Stimulated activated naive CD8-positive, alpha-beta T cell treated with anti-CD3 and anti-CD28 coated beads, Interleukin-15, Interleukin-2, amounts not matched to agents 100 U/mL and 50 U/mL, for 24 hours (primary cell): Measurements from ENCODE around the gene LSM6.

Experiments used
- ATAC-seq: fragments of 150-1000 bp; cut with Tn5 transposase; one replicate; pipeline ENCODE4 v1.10.0; 2021
- DNase-seq: peaks from one replicate; pipeline ENCODE4 v3.0.0; 2021

The LSM6 gene

DNA sequence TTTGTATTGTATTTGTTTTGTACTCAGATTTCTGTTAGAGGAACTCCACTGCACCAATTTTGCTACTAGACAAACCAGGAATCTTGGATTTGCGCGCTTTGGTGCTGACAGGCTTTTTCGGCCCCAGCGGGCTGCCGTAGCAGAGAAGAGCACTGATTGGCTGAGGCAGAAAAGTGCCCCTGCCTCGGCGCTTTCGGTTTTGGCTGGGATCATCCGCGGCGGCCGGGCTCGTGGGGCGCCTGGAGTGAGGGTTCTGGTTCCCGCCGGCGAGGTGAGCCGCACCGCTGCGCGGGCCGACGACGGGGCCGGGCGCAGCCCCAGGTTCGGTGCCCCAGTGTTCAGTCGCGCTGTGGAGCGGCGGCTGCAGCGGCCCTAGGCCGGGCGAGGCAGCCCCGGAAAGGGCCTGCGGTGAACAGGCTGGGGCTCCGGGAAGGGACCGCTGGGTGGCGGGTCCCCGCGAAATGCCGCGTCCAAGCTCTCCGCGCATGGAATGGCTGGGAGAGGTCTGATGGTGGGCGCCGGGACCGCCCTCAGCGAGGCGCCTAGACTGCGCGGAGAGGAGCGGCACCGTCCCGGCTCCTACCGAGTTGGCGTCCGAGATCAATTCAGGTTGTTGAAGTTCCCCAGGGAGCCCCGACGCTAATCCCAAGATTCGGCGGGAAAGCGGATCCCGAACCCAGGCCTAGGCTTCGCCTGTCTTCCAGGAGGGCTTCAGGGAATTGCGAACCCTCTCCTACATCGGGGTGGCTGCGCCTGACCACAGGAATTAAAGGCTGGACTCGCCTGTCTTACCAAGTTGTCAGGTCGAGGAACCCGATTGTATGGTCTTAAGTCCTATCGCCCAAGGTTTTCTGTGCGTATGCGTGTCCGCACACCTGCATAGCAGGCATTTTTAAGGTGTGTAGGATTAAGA is at the start of gene LSM6:
Gene LSM6 (plus strand): TSS at position 178 of the 913 bp plus-strand sequence. CDS start 7,204 bp downstream, outside the sequence.
- ATAC-seq (peak; percentile 89), DNase-seq (peak; percentile 86)

- ATAC-seq, result peak; percentile 100
- DNase-seq, result peak; percentile 59
These were observed 43.1 kb upstream of the LSM6 start for GRCh38 chr4:146132445-146132844.

DNA sequence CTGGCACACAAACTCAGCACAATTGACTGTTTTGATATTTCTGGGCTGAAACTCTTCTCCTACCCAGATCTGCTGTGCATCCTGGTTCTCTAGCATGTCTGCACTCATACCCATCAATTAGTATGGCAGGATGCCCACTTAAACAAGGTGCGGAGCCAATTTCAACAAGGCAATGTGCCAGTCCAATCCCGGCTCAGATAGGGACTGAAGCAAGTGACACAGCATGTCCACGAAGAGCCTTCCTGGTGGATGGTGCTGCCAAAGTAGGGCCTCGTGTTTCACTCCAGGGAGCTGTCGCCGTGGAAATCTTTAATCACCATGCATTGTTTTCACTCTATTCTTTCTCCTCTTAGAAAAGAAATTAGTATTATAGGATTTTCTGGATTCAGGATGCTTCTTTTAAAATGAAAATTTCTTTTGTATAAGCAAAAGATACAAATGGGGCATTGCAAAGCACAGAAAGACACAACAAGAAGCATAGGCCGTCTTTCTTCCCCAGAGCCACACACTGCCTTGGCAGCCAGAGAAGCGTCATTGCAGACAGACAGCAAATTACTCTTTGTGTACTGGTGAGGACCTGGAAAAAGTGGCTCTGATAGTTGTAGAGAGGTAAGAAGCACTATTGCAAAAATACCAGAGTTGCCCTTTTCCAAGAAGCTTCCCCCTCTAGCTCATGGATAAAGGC is 40.6 kb upstream of the LSM6 start:
- ATAC-seq, result no peak
- DNase-seq, result no peak

DNA sequence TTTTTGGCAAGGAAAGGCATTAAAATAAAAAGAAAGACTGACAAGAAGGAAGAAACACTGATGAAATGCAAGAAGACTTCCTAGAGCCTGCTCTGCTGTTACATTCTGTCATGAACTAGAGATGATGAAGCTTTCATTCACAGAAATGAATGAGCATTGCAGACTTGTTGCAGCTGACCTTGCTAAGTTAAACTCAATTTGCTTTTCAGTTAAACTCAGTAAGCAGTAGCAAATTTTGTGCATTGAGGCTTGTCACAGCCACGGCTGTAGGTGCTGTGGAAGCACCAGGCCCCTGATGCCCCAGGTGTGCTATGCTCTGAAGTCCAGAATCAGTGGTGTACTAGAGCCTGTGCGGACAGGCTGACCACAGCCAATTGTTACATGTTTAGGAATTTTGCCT is 39.6 kb upstream of the LSM6 start:
- ATAC-seq, result no peak
- no peak for DNase-seq

DNA sequence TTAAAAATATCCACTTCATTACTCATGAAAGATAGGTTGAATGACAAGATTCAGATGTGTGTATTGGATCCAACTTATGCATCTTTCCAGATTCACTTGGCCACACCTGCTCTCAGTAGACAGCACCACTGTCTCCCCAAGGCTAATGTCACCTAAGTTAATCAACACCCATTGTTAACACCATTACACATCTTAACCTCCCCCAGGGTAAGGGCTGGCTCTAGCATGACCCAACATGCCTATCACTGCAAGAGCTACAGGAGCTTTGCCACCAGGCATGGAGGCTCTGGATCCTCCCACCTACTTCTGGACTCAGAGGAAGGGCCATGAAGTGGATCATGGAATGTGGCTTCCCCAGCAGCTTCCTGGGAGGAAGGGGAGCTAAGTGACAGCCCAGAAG is 32.8 kb upstream of the LSM6 start:
- ATAC-seq (no peak), DNase-seq (no peak)

DNA sequence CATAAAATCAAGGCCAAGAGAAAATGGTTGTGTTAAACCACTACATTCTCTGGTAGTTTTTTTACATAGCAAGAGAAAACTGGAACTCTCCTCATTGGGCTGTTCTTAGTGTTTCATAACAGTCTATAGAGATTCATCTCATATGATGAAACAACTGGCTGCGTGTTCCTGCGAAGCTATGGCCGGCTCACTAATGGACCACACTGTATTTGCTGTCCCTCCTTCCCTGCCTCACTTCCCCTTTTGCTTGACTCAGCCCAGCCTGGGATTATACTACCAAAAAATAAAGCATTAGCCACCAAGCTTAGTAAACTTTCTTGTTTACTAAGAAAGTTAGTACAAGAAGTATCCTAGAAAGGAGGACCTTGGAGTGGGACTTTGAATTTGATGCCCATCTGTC is 31.6 kb upstream of the LSM6 start:
- ATAC-seq (no peak), DNase-seq (no peak)

- DNase-seq (no peak), ATAC-seq (no peak)
These were observed 28.6 kb upstream of the LSM6 start for GRCh38 chr4:146146918-146147317.

DNA sequence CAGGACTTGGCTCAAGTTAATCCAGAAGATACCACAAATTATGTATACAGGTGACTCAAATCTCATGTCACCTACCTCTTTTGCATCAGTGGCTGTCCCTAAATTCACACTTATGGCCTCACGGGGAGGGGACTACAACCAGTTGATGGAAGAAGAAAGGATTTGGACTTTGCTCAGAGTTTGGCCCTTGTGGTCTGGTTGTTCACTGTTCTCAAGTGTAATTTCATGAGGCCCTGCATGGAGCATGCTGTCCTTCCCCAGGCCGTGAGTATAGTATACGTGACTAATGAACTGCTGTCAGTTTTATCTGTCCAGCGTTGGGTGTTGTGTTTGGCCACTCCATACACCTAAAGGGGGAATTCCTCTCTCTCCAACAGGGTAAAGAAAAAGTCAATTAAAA is 27.5 kb upstream of the LSM6 start:
- ATAC-seq (no peak), DNase-seq (no peak)

GRCh38 chr4:146154057-146154456 is 21.5 kb upstream of the LSM6 start:
- DNase-seq (no peak), ATAC-seq (no peak)

DNA sequence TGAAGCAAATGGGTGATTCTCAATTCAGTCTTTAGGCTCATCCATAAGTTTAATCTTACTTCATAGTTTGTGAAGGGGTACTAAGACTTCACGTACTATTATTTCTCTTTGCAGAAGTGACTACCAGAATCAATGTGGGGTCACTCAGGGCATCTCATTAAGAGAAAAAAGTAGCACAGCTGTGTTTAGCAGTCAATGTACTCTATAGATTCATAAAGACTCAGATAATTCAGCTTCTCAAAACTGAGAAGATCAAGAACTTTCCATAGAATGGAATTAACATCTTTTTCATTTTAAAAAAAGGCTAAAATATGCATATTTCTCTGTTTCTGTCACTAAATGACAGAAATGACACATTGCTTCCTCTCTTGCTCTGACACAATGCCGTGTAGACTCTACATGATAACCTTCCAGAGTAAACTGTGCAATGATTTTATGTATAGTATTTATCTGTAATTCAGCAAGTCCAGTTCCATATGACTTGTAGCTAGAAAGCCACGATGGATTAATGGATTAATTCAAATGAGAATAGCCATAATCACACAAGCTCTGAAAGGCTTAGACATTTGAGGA is 20.3 kb upstream of the LSM6 start:
- DNase-seq, result no peak
- no peak for ATAC-seq

DNA sequence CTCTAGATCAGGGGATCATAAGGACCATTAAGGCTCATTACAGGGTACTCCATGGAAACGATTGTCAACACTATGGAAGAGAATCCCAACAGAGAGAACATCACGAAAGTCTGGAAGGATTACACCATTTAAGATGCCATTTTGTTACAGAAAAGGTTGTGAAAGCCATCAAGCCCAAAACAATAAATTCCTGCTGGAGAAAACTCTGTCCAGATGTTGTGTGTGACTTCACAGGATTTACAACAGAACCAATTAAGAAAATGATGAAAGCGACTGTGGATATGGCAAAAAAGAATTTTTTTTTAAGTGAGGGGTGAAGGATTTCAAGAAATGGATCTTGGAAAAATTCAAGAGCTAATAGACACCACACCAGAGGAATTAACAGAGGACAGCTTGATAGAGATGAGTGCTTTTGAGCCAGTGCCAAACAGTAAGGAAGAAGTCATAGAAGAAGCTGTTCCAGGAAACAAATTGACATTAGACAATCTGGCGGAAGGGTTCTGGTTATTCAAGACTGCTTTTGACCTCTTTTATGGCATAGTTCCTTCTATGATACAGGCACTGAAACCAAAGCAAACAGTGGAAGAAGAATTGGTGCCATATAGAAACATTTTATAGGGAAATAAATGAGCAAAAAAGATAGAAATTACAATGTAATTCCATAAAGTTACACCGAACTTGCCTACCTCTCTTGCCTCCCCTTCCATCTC is 17.3 kb upstream of the LSM6 start:
- no peak for ATAC-seq
- no peak for DNase-seq

DNA sequence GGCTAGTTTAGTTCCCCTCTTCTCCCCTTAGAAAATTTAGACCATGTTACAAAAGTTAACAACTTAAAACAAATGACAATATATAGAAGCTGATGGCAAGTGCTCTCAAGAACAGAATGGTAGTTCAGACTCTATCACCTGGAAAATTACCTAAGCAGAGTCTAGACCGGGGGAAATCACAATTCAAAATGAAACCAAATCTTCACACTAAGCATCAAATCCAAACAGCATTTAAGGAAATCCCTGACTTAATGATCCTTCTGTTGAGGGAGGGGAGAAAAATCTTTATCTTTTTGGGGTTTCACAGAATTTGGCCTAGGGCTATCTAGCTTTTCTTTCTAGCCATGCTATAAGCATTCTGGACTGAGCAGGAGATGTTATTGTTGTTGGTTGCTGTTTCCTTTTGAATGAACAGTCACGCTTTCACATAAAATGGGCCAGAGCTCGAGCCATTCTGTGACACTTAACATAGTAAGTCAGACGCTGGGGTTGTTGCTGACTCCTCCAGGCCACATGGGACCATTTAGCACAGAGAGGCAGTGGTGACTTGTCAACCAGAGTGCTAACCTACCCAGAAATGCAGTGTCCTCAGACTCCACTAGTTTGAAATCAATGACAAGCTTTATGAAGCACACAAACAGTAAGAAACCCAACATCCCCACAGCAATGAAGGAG is 16.0 kb upstream of the LSM6 start:
- ATAC-seq (peak; percentile 52), DNase-seq (no peak)

DNA sequence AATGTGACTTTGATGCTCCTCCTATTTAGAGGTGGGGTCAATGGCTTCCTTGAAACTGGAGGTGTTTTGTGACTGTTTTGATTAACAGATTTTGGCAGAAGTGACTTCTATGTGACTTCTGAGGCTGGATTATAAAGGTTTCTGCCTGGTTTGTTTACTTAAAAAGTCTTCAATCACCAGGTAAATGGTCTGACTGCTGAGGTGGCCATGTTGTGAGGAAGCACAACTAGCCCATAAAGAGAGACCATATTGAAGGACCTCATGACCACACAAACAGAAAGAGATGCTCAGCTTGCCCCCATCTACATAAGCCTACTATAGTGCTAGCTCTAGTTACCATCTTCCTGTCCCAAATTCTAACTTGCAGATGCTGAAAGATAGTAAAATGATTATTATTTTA is 14.3 kb upstream of the LSM6 start:
- no peak for ATAC-seq

DNA sequence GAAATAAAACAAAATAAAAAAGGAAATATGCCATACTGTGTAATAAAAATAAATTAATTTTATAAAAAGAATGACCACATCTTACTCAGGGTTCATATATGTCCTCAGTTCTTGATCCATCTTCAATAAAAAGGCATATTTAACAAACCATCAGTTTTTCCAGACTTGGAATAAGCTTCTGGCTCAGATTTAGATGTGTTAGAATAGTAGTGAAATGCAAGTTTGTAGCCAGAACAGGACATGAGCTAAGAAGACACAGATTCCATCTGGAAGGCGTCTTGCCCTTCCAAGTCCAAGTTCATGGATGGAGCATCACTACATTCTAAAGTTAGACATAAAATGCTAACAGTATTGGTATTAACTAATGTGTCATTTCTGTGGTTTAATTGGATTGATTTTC is 10.3 kb upstream of the LSM6 start:
- DNase-seq (no peak), ATAC-seq (no peak)

More for the DNA sequence above, 14.3 kb upstream of the LSM6 start:
- DNase-seq, result no peak

DNA sequence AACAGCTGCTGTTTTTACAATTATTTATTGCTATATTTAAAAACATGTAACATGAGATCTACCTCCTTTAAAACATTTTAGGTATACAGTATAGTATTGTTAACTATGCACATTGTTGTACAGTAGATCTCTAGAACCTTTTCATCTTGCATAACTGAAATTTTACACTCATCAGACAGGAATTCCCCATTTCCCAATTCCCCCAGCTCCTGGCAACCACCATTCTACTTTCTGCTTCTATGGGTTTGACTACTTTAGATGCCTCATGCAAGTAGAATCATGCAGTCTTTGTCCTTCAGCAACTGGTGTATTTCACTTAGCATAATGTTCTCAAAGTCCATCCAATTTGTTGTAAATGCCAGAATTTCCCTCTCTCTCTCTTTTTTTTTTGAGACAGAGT is 9.7 kb upstream of the LSM6 start:
- ATAC-seq (no peak), DNase-seq (no peak)

DNA sequence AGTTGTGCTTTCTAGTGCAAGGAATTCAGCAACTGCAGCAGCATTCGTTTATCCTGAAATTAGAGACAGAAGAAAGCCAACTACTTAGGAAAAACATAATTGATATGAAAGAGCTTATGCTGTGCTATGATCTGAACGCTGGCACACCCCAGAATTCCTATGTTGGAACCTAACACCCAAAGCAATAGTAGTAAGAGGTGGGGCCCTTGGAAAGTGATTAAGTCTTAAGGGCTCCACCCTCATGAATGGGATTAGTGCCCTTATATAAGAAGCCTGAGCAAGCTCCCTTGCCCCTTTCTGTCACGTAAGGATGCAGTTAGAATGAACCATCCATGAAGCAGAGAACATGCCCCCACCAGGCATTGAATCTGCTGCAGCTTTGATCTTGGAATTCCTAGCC is 5.4 kb upstream of the LSM6 start:
- no peak for DNase-seq
- ATAC-seq, result no peak

- no peak for ATAC-seq
- DNase-seq, result no peak
These were observed 1.4 kb downstream of the LSM6 start for GRCh38 chr4:146176891-146177290.

DNA sequence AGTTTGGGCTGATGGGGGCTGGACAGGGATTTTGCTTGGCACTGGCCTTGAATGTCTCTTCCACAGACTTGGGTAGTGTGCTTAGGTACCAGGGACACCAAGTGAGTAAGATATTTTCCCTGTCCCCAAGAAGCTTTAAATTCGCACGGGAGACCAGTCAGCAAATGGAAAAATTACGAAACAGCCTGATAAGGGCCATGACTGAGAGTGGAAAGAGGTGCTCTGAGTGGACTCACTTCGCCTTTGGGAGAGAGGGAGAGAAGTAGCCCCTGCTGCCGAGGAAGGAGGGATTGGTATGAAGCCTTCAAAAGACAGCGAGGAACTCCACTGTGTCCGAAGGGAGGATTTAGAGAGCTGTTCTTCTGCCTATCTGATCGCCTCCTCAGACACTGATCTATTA is 2.6 kb downstream of the LSM6 start:
- DNase-seq (no peak), ATAC-seq (no peak)

GRCh38 chr4:146179784-146180370 is 4.4 kb downstream of the LSM6 start:
- DNase-seq, result no peak
- no peak for ATAC-seq

DNA sequence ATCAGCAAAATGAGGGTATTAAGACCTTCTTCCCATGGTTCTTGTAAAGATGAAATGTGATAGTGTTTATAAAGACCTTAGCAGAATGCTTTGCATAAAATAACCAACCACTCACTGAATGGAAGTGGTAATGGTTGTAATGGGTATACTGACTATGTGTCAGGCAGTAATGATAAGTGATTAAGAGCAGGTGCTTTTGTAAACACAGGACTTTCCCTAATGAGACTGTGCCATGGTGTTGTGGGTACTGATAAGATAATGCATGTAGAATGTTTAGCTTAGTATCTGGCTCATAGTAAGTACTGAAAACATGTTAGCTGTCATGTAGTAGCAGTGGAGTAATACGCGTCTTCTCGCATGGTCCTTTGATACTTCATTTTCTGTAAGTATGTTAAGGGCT is 6.9 kb downstream of the LSM6 start:
- no peak for DNase-seq

DNA sequence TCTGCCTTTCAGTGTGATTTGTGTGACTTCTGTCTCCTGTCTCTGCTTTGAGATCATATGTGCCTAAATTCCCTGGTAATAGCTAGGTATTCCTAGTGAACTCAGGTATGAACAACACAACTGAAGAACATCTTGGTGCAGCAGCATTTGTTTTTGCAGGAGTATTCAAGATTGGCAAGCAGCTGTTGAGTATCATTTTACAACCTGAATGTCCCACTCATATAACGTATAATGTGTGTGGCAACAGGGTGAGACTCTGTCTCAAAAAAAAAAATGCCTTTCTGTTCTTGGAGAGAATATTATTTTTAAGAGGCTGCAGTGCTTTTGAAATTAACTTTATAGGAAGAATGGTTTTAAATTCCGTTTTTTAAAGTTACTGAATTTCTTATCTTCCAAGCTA is 7.7 kb downstream of the LSM6 start:
- DNase-seq, result no peak
- ATAC-seq, result no peak

More for the DNA sequence above, 6.9 kb downstream of the LSM6 start:
- no peak for ATAC-seq

DNA sequence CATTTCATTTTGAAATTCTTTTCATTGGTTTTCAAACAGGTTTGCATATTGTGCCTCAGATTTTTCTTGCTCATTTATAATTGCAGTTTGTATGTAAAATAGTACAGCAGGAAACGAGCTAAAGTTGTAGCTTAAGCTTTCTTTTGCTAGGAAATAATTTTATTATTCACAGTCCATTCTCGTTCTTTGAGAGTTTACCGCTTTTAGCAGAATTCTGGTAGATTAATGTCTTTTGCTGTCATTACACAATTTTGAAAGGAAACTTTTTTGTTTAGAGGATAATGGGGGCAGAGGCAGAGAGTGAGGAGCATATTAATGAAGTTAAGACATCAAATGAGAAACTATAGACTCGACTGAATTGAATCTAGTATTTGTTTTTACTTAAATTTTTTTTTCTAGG is 10.5 kb downstream of the LSM6 start:
- ATAC-seq (no peak), DNase-seq (no peak)
